Osteoblast (primary cell): ENCODE data around the gene YBEY. TPM values are rescaled to one million over a fixed set of nuclear protein-coding genes. Genes with fewer than 3 reads are reported as not detected.
"Not testable (repeated sequence)": the region's sequence is repeated elsewhere in the genome, so short reads cannot be mapped to it uniquely, and the experiment has no call there.

ENCODE experiments used
- DNase-seq: peaks from one replicate; pipeline ENCODE4 v3.0.0; 2011; ENCODE audit warnings: low spot score, mixed read lengths; ENCODE audit not compliant: insufficient read length; ENCODE audit errors: missing footprints
- H2AFZ ChIP-seq: 2 replicates; pipeline ENCODE4 v1.6.0; 2011; ENCODE audit warnings: mild to moderate bottlenecking, low read length
- H3K27ac ChIP-seq: 2 replicates; pipeline ENCODE4 v1.5.1; 2011; ENCODE audit warnings: mild to moderate bottlenecking, low read depth, low read length, moderate library complexity
- H3K27me3 ChIP-seq: 2 replicates; pipeline ENCODE4 v1.6.0; 2012; ENCODE audit warnings: mild to moderate bottlenecking, control low read depth, inconsistent platforms, low read length, moderate library complexity; ENCODE audit not compliant: insufficient read depth
- H3K36me3 ChIP-seq: 2 replicates; pipeline ENCODE4 v1.5.1; 2011; ENCODE audit warnings: mild to moderate bottlenecking, low read length, control low read depth, moderate library complexity; ENCODE audit not compliant: insufficient read depth
- H3K4me1 ChIP-seq: 2 replicates; pipeline ENCODE4 v1.5.1; 2011; ENCODE audit warnings: mild to moderate bottlenecking, low read length, control low read depth, moderate library complexity; ENCODE audit not compliant: insufficient read depth
- H3K4me2 ChIP-seq: 2 replicates; pipeline ENCODE4 v1.6.0; 2011; ENCODE audit warnings: mild to moderate bottlenecking, low read length; ENCODE audit not compliant: insufficient read depth
- H3K4me3 ChIP-seq: fragments of 200-600 bp; sonication (generic); 3 replicates; pipeline ENCODE4 v1.5.1; 2012; ENCODE audit warnings: mild to moderate bottlenecking, low read length, inconsistent platforms; ENCODE audit not compliant: insufficient read depth
- H3K79me2 ChIP-seq: 2 replicates; pipeline ENCODE4 v1.6.0; 2012; ENCODE audit warnings: mild to moderate bottlenecking, low read length, control low read depth, inconsistent platforms; ENCODE audit not compliant: insufficient read depth
- H3K9me3 ChIP-seq: 2 replicates; pipeline ENCODE4 v1.5.1; 2011; ENCODE audit warnings: low read depth, low read length, control low read depth
- H4K20me1 ChIP-seq: 2 replicates; pipeline ENCODE4 v1.6.0; 2012; ENCODE audit warnings: mild to moderate bottlenecking, low read length, control low read depth; ENCODE audit not compliant: insufficient read depth
- CTCF ChIP-seq: IDR thresholded peaks from 2 replicates; pipeline ENCODE4 v1.5.1; 2011; ENCODE audit warnings: mild to moderate bottlenecking, low read depth, low read length, moderate library complexity; ENCODE audit errors: extremely low read depth
- total RNA-seq: library from RNA; depleted of rRNA; stranded (reverse); fragments of >200 nt; gene quantifications from 2 replicates; pipeline ENCODE4 v1.2.3, GENCODE V29; 2012

Gene YBEY
- total RNA-seq, 1 donor = 18.8 TPM

- Histone ChIP-seq H2AFZ (no peak overlapping the region), H3K4me2 (no peak overlapping the region), H3K4me1 (no peaks in the 10 kb centered on the region), H3K4me3 (no peak overlapping the region), H3K9me3 (no peaks in the 10 kb centered on the region), H4K20me1 (no peaks in the 10 kb centered on the region), H3K36me3 (peaks cover 14% of the 10 kb centered on the region), H3K27me3 (no peaks in the 10 kb centered on the region), H3K79me2 (no peaks in the 10 kb centered on the region), H3K27ac (no peak overlapping the region)
- no peak for DNase-seq
- TF ChIP-seq CTCF = no peak
Measured at GRCh38 chr21:46304437-46304836, 18.3 kb downstream of the YBEY start.

GRCh38 chr21:46304955-46305354, 18.8 kb downstream of the YBEY start:
- H3K9me3 ChIP-seq = no peaks in the 10 kb centered on the region
- no peak overlapping the region for H3K4me3 ChIP-seq
- no peaks in the 10 kb centered on the region for H3K27me3 ChIP-seq
- H3K4me1 ChIP-seq = no peaks in the 10 kb centered on the region
- no peaks in the 10 kb centered on the region for H3K79me2 ChIP-seq
- DNase-seq = peak; percentile 34
- no peak overlapping the region for H2AFZ ChIP-seq
- no peak for TF ChIP-seq CTCF
- H3K4me2 ChIP-seq = no peak overlapping the region
- no peaks in the 10 kb centered on the region for H4K20me1 ChIP-seq
- H3K36me3 ChIP-seq = peaks cover 14% of the 10 kb centered on the region
- H3K27ac ChIP-seq = no peak overlapping the region

- no peak overlapping the region for H2AFZ ChIP-seq
- H3K27ac ChIP-seq = no peak overlapping the region
- no peaks in the 10 kb centered on the region for H3K4me1 ChIP-seq
- no peak overlapping the region for H3K4me3 ChIP-seq
- H3K4me2 ChIP-seq = no peak overlapping the region
- H4K20me1 ChIP-seq = no peaks in the 10 kb centered on the region
- no peaks in the 10 kb centered on the region for H3K27me3 ChIP-seq
- no peaks in the 10 kb centered on the region for H3K79me2 ChIP-seq
- H3K9me3 ChIP-seq = no peaks in the 10 kb centered on the region
- H3K36me3 ChIP-seq = peaks cover 14% of the 10 kb centered on the region
- TF ChIP-seq CTCF = no peak
- peak; percentile 55 for DNase-seq
Measured at GRCh38 chr21:46307625-46308024, 21.5 kb downstream of the YBEY start.

GRCh38 chr21:46308431-46308830, 22.3 kb downstream of the YBEY start:
- peak; percentile 31 for DNase-seq
- H3K36me3 ChIP-seq = peaks cover 14% of the 10 kb centered on the region
- no peak overlapping the region for H3K4me2 ChIP-seq
- no peak overlapping the region for H3K27ac ChIP-seq
- no peaks in the 10 kb centered on the region for H3K4me1 ChIP-seq
- no peaks in the 10 kb centered on the region for H3K27me3 ChIP-seq
- no peaks in the 10 kb centered on the region for H4K20me1 ChIP-seq
- H2AFZ ChIP-seq = no peak overlapping the region
- no peak overlapping the region for H3K4me3 ChIP-seq
- no peaks in the 10 kb centered on the region for H3K9me3 ChIP-seq
- H3K79me2 ChIP-seq = no peaks in the 10 kb centered on the region
- no peak for TF ChIP-seq CTCF

- not testable (repeated sequence) for H3K9me3 ChIP-seq, H3K27me3 ChIP-seq, H2AFZ ChIP-seq, H3K4me2 ChIP-seq, DNase-seq, H3K27ac ChIP-seq, H3K79me2 ChIP-seq, H3K4me1 ChIP-seq, H3K36me3 ChIP-seq, H3K4me3 ChIP-seq, H4K20me1 ChIP-seq
Measured at GRCh38 chr21:46310260-46310659, 24.1 kb downstream of the YBEY start.
